NCI-H1417 treated with DMSO at 0.1 percent for 48 hours (cell line): ENCODE data around the gene YWHAQ.

Source experiments
- DNase-seq: peaks from one replicate; lab custom pipeline; 2025; lab: John Stamatoyannopoulos, UW

Gene YWHAQ

GRCh38 chr2:9630736-9631552 is at the start of gene YWHAQ:
YWHAQ (minus strand) TSS chr2:9630997; CDS start chr2:9630452, 545 bp downstream.
- DNase-seq, result peak; percentile 98

GRCh38 chr2:9680082-9680481 is 49.3 kb upstream of the YWHAQ start:
- DNase-seq, result no peak

- no peak for DNase-seq
These were observed 48.4 kb upstream of the YWHAQ start for GRCh38 chr2:9679218-9679617.

- no peak for DNase-seq
These were observed 47.7 kb upstream of the YWHAQ start for GRCh38 chr2:9678544-9678943.

GRCh38 chr2:9675415-9676351 is 44.9 kb upstream of the YWHAQ start:
- no peak for DNase-seq

GRCh38 chr2:9674891-9675414 is 44.2 kb upstream of the YWHAQ start:
- no peak for DNase-seq

- DNase-seq, result no peak
These were observed 43.2 kb upstream of the YWHAQ start for GRCh38 chr2:9673914-9674481.

- no peak for DNase-seq
These were observed 38.0 kb upstream of the YWHAQ start for GRCh38 chr2:9668687-9669345.

- no peak for DNase-seq
These were observed 37.0 kb upstream of the YWHAQ start for GRCh38 chr2:9667826-9668225.

GRCh38 chr2:9666306-9666705 is 35.5 kb upstream of the YWHAQ start:
- no peak for DNase-seq

GRCh38 chr2:9665898-9666297 is 35.1 kb upstream of the YWHAQ start:
- no peak for DNase-seq

- DNase-seq, result no peak
These were observed 33.6 kb upstream of the YWHAQ start for GRCh38 chr2:9664365-9664764.

GRCh38 chr2:9663008-9663879 is 32.4 kb upstream of the YWHAQ start:
- no peak for DNase-seq

GRCh38 chr2:9661261-9661660 is 30.5 kb upstream of the YWHAQ start:
- DNase-seq, result no peak

GRCh38 chr2:9660781-9661180 is 30.0 kb upstream of the YWHAQ start:
- DNase-seq, result no peak

- no peak for DNase-seq
These were observed 29.4 kb upstream of the YWHAQ start for GRCh38 chr2:9660154-9660553.

GRCh38 chr2:9658972-9659371 is 28.2 kb upstream of the YWHAQ start:
- DNase-seq, result no peak

GRCh38 chr2:9657731-9658130 is 26.9 kb upstream of the YWHAQ start:
- no peak for DNase-seq

GRCh38 chr2:9657083-9657482 is 26.3 kb upstream of the YWHAQ start:
- DNase-seq, result no peak

GRCh38 chr2:9656270-9656766 is 25.5 kb upstream of the YWHAQ start:
- DNase-seq, result no peak
